GM20000 (cell line): ENCODE data around the gene ATP13A3.
"Not testable (repeated sequence)": the region's sequence is repeated elsewhere in the genome, so short reads cannot be mapped to it uniquely, and the experiment has no call there.

ENCODE experiments used
- DNase-seq: peaks from one replicate; pipeline ENCODE4 v3.0.0; 2012; ENCODE audit warnings: low spot score
- TF ChIP-seq, protein P1 (sequence below): IDR thresholded peaks from 2 replicates; pipeline ENCODE4 v1.5.1; 2012; ENCODE audit warnings: mild to moderate bottlenecking, control low read depth; ENCODE audit errors: extremely low read depth, missing control alignments

The ATP13A3 gene

DNA sequence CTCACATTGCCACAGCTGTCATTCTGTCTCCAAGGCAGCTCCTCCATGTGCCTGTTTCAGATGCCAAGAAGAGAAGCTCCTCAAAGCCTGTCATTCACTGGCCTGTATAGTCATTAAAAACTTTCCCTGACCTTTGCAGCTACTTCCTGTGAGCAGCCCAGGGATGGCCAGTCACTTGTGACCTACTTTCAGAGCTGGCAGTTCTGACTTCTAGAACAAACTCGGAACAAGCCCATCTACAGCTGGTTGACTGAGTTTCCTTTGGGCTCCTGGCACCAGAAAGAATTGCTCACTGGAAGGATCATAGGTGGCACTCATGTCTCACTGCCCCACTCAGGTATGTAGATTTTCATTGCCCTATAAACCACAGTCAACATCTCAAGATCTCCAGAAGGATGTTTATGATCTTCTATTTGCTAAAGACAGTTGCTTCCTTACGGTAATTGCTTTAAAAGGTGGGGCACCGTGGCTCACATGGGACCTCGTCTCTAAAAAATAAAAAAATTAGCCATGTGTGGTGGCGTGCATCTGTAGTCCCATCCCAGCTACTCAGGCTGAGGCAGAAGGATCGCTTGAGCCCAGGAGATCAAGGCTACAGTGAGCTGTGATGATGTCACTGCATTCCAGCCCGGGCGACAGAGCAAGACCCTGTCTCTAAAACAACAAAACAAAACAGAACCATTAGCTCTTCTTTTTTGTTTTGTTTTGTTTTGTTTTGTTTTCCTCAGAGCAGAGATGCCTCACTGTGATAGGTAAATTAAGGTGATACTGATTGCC lies 11.2 kb upstream of the ATP13A3 start:
- no peak for DNase-seq
- TF ChIP-seq, protein P1, sequence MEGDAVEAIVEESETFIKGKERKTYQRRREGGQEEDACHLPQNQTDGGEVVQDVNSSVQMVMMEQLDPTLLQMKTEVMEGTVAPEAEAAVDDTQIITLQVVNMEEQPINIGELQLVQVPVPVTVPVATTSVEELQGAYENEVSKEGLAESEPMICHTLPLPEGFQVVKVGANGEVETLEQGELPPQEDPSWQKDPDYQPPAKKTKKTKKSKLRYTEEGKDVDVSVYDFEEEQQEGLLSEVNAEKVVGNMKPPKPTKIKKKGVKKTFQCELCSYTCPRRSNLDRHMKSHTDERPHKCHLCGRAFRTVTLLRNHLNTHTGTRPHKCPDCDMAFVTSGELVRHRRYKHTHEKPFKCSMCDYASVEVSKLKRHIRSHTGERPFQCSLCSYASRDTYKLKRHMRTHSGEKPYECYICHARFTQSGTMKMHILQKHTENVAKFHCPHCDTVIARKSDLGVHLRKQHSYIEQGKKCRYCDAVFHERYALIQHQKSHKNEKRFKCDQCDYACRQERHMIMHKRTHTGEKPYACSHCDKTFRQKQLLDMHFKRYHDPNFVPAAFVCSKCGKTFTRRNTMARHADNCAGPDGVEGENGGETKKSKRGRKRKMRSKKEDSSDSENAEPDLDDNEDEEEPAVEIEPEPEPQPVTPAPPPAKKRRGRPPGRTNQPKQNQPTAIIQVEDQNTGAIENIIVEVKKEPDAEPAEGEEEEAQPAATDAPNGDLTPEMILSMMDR, result no peak

DNA sequence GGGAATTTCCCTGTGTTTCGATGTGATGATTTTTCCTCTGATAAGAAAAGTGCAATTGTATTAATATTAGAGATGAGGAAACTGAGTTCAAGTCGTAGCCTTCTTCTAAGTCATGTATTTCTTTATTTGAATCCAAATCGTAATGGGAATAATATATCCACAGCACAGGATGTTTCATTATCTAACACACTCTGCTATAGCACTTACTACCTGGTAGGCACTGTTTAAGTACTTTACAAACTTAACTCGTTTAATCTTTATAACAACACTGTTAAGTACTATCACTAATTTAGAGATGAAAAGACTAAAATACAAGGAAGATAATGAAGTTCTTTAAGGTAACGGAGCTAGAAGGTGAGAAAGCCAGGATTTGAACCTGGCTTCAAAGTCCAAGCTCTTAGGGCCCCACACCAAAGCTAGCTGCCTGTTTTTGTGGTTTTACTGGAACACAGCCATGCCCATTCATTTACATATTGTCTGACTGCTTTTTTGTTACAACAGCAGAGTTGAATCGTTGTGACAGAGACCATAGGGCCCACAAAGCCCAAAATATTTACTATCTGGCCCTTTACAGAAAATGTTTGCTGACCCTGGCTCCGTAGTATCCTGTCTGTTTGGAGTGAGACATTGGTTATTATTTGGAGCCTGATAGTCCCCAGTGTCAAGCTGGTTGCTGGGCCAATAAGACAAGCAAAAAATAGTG lies 9.6 kb upstream of the ATP13A3 start:
- no peak for DNase-seq
- TF ChIP-seq, protein P1, result no peak

DNA sequence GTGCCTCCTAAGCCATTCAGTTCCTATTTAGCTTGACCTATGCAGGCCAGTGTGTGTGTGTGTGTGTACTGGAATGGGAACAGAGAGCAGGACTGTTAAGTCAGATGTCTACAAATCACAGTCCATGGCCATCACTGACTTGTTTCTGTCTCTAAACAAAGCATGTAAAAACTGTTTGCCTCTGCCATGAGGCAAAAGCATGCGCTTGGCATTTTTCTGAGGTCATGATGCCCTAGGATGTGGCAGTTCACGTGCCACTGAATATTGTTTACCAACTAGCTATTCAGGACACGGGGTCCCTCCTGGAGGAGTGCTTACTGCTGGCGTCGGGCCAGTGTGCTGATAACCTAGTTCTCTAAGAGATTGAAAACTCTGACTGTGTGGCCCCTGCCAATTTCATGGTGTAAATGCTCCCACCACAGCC lies 8.2 kb upstream of the ATP13A3 start:
- TF ChIP-seq, protein P1, result no peak
- DNase-seq, result no peak

DNA sequence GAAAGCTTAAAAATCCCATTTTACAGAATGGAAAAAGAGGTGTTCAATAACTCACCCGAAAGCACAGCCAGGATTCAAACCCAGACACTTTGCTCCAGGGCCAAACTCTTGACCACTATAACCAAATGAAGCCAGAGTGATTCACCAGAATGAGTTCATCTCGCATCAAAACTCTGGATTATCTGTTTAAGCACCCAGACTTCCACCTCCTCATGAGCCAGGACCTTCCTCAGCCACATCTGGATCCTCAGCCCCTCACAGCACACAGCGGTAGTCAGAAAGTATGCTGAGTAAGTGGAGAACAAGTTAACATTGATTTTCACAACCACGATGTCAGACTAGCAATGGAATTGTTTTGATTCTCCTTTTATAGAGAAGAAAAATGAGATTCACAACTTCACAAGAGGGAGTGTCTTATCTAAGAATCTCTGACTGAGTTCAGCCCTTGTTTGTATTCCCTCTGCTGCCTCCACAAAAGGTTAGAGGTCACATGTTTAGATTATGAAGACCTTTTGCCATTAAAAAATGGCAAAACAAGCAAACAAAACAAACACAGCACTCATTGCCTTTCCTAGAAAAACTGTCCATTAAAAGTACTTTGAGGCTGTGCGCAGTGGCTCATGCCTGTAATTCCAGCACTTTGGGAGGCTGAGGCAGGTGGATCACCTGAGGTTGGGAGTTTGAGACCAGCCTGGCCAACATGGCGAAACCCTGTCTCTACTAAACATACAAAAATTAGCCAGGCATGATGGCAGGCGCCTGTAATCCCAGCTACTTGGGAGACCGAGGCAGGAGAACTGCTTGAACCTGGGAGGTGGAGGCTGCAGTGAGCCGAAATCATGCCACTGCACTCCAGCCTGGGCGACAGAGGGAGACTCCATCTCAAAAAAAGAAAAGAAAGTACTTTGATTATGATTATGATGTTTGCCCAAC lies 7.5 kb upstream of the ATP13A3 start:
- not testable (repeated sequence) for DNase-seq

DNA sequence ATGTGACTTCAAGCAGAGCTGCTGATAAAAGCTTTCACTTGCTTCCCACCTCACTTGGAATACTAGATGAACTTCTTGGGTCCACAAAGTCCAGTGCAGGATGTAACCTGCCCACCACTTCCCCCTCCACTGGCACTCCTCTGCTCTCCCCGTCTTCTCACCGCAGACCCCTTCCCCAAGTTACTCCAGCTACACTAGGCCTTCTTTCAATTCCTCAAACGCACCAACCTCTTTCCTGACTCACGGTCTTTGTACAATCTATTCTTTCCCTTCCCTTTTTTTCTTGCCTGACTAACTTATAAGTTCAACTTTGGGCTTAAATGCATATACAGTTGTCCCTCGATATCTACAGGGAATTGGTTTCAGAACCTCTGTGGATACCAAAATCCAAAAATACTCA lies 5.2 kb upstream of the ATP13A3 start:
- no peak for DNase-seq
- TF ChIP-seq, protein P1, result no peak

DNA sequence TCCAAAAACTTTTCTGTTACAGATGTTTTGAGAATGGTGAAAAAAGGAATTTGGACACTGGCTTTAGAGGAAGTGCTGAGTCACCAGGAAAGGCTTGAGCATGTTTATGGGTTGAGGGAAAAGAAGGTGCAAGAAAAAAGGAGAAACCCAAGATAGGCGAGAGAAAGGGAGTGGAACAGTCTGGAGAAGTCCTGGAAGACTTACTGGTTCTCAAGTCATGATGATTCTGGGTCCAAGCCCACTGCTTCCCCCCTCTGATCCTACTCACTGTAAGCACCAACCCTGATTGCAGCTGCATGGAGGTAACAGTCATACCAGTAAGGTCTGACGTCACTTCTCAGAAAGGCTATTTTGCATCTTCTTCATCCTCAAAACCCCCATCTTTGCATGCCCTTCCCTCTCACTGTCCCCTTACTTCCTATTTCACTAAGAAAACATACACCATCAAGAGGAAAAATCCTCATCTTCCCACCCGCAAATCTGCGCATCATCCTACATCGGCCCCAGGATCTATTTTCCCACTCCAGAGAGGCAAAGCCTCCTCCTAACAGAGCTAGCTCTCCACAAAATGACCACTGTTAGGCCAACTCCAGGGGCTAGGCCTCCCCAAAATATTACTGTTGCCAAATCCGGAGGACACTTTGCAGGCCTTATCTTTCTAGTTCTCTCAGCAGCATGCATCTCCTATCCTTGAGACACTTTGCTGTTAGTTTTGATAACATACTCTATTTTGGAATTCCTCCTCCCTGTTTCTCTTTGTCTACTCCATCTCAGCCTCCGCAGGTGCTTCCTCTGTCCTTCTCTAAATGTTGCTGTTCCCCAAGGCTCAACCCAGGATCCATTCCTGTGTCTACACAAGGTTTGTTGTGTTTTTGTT lies 3.2 kb upstream of the ATP13A3 start:
- TF ChIP-seq, protein P1, result no peak
- DNase-seq, result peak; percentile 82

DNA sequence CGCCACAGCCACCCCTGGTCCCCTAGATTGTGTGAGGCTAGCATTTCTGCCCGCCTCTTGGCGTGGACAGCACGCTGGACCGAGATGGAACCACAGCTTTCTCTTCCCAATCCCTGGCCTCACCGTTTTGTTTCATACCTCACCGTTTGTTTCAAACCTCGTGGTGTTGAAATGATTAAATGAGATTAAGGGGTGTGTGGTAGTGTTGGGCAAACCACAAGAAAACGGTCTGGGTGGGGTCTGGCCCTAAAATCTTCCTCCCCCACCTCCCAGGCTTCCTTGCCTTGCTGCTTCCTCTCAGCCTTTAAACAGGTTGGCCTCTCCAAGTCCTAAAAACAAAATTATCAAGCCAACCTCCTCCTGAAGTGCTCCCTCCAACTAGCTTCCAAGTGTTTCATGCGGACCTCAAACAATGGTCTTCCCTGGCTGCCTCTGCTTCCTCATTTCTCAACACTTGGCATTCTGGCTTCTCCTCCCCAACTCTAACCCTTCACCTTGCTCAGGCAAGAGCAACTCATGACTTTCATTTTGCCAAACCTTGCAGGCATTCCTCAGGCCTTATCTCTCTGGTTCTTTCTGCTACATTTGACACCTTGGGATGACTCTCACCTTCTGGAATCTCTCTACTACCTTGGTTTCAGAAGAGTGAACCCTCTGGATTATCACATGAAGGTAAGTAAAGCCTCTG lies 1.4 kb upstream of the ATP13A3 start:
- no peak for DNase-seq
- TF ChIP-seq, protein P1, result no peak
